Pancreas (tissue), 10 donors: ENCODE measurements around the gene CTIF. TPM values are rescaled to one million over a fixed set of nuclear protein-coding genes. Genes with fewer than 3 reads are reported as not detected.
"Not testable (repeated sequence)": the region's sequence is repeated elsewhere in the genome, so short reads cannot be mapped to it uniquely, and the experiment has no call there.

Source experiments
- ATAC-seq, 4 donors: fragments of 200-7000 bp; cut with Tn5 transposase; one replicate each; pipeline versions ENCODE4 v1.8.0 to v1.9.1; 2020; ENCODE audit warnings: mild to moderate bottlenecking in 4 of 4, moderate library complexity in 4 of 4
- DNase-seq, 6 donors: peaks; one replicate each; pipeline ENCODE4 v3.0.0-alpha.2; 2020
- FAIRE-seq: peaks from 2 replicates; lab custom pipeline; 2012; peaks lifted over from hg19 to GRCh38; lab: Jason Lieb, UNC
- H3K27ac ChIP-seq, 4 donors: fragments of 200-600 bp; sonication (generic); 1 replicate in 3 of 4; 2 replicates in 1 of 4; pipeline versions ENCODE4 v1.5.0 to v1.8.0; 2020
- H3K27me3 ChIP-seq, 4 donors: fragments of 200-600 bp; one replicate each; pipeline ENCODE4 v1.8.0; 2021
- H3K36me3 ChIP-seq, 3 donors: fragments of 200-600 bp; sonication (generic) in 1 of 3; one replicate each; pipeline versions ENCODE4 v1.5.0 to v1.8.0; 2020 to 2021
- H3K4me1 ChIP-seq, 3 donors: fragments of 200-600 bp; one replicate each; pipeline ENCODE4 v1.8.0; 2021
- H3K4me3 ChIP-seq, 4 donors: fragments of 200-600 bp; sonication (generic) in 2 of 4; one replicate each; pipeline versions ENCODE4 v1.5.0 to v1.8.0; 2020 to 2021
- H3K9me3 ChIP-seq, 4 donors: fragments of 200-600 bp; one replicate each; pipeline ENCODE4 v1.8.0; 2021
- WGBS, 2 donors: extraction: QIAGEN DNeasy Blood & Tissue Kit; methylation state at CpG; one replicate each; pipeline ENCODE4 v1.1.7; 2013; 5-methylcytosine and 5-hydroxymethylcytosine counted together
- intact Hi-C, 3 donors: fragments of 100-400 bp; cut with DNase I; formaldehyde crosslinking; loops; one replicate each; pipeline versions ENCODE4 v1.11.1 to v1.14.2; 2022
- polyA plus RNA-seq, 2 donors: library from polyadenylated mRNA; stranded (reverse); fragments of 200-250 nt; gene quantifications; one replicate each; pipeline ENCODE4 v1.2.3, GENCODE V29; 2013
- total RNA-seq, 6 donors: library from RNA; stranded (reverse); fragmentation: NEBNext Ultra II Directional in 4 of 6; extraction: Animal tissue kit (Norgen Biotek cat#: 25700) in 4 of 6; gene quantifications; one replicate each; pipeline versions ENCODE4 v1.2.1 to v1.2.4, GENCODE V29; 2021 to 2023
- TF ChIP-seq, protein P1 (sequence below), 4 donors: fragments of 200-600 bp; sonication (generic) in 3 of 4; IDR thresholded peaks; one replicate each; pipeline versions ENCODE4 v1.5.0 to v1.8.0; 2021; ENCODE audit warnings: antibody characterized with exemption in 4 of 4
- donor health status: healthy with polysubstance abuse.
- donor health status: DM: no; HTN: no; CAD: no; lungs with moderate emphysema.
- donor health status: DM: no; HTN: no; CAD: no.
- donor health status: control.
- donor health status: control.
- donor health status: Bipolar disorder and iron deficiency.
- donor health status: DM: yes; HTN: yes; CAD: no.
- donor health status: DM: no; HTN: no; CAD: no.
- donor health status: DM: no; HTN: no; CAD: no.
- donor health status: DM: yes; HTN: yes; CAD: no.

CTIF gene
- total and polyA plus RNA-seq, 8 donors: 15.1 to 27.4 (median 16.7) TPM

DNA sequence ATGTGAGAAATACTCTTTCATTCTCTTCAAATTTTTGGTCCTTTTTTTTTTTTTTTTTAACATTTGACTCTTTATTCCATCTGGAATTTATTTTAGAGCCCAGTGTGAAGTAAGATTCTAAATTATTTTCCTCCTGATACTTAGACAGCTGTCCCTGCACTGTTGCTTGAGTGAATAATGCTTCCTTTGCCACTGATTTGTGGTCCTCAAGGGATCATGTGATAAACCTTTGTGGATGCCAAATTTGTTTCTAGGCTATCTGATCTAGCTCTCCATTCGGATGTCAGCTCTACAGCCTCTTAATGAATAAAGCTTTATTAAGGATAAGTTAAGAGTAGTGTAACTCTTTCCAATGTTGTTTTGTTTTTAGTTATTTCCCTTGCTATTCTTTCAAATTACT lies 269.6 kb downstream of the CTIF start:
- intact Hi-C loops: no loop called here
- H3K36me3 ChIP-seq: no peaks in the 10 kb centered on the region
- no peak overlapping the region for H3K27ac ChIP-seq
- no peaks in the 10 kb centered on the region for H3K9me3 ChIP-seq
- FAIRE-seq (no peak), DNase-seq (no peak), ATAC-seq (no peak)
- H3K27me3 ChIP-seq: no peaks in the 10 kb centered on the region
- H3K4me1 ChIP-seq: no peaks in the 10 kb centered on the region
- H3K4me3 ChIP-seq: no peak overlapping the region
- TF ChIP-seq, protein P1, sequence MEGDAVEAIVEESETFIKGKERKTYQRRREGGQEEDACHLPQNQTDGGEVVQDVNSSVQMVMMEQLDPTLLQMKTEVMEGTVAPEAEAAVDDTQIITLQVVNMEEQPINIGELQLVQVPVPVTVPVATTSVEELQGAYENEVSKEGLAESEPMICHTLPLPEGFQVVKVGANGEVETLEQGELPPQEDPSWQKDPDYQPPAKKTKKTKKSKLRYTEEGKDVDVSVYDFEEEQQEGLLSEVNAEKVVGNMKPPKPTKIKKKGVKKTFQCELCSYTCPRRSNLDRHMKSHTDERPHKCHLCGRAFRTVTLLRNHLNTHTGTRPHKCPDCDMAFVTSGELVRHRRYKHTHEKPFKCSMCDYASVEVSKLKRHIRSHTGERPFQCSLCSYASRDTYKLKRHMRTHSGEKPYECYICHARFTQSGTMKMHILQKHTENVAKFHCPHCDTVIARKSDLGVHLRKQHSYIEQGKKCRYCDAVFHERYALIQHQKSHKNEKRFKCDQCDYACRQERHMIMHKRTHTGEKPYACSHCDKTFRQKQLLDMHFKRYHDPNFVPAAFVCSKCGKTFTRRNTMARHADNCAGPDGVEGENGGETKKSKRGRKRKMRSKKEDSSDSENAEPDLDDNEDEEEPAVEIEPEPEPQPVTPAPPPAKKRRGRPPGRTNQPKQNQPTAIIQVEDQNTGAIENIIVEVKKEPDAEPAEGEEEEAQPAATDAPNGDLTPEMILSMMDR (IDR thresholded peaks at IDR 0.05): no peak
- WGBS, 2 donors: 70 to 81% methylated on average over 1 of the region's 1 CpG

GRCh38 chr18:48809365-48809764 lies 270.5 kb downstream of the CTIF start:
- Histone ChIP-seq H3K4me3 (no peak overlapping the region), H3K27me3 (no peaks in the 10 kb centered on the region), H3K9me3 (no peaks in the 10 kb centered on the region), H3K36me3 (no peaks in the 10 kb centered on the region), H3K27ac (no peak overlapping the region), H3K4me1 (no peaks in the 10 kb centered on the region)
- FAIRE-seq: no peak
- TF ChIP-seq, protein P1 (IDR thresholded peaks at IDR 0.05): no peak
- DNase-seq: no peak
- 86 to 95% methylated on average over 1 of the region's 1 CpG for WGBS, 2 donors
- intact Hi-C loops: no loop called here
- no peak for ATAC-seq

GRCh38 chr18:48810805-48811204 lies 272.0 kb downstream of the CTIF start:
- Histone ChIP-seq H3K9me3 (no peaks in the 10 kb centered on the region), H3K4me1 (no peaks in the 10 kb centered on the region), H3K36me3 (no peaks in the 10 kb centered on the region), H3K27ac (no peak overlapping the region), H3K27me3 (no peaks in the 10 kb centered on the region), H3K4me3 (no peak overlapping the region)
- ATAC-seq (no peak), FAIRE-seq (peak; percentile 92), DNase-seq (no peak)
- intact Hi-C loops: no loop called here
- TF ChIP-seq, protein P1 (IDR thresholded peaks at IDR 0.05): no peak

DNA sequence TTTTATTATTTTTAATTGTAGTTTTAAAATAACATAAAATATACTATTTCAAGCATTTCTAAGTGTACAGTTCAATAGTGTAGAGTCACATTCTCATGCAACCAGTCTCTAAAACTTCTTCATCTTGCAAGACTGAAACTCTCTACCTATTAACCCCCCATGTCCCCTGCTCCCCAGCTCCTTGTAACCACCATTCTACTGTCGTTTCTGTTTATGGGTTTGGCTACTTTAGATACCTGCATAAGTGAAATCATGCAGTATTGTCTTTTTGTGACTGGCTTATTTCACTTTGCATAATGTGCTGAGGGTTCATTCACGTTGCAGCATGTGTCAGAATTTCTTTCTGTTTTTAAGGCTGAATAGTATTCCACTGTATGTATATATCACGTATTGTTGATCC lies 272.6 kb downstream of the CTIF start:
- TF ChIP-seq, protein P1 (IDR thresholded peaks at IDR 0.05): no peak
- ATAC-seq: no peak
- WGBS, 2 donors: 92 to 94% methylated on average over 3 of the region's 3 CpGs

GRCh38 chr18:48811977-48812451 lies 273.2 kb downstream of the CTIF start:
- H3K4me1 ChIP-seq, H3K36me3 ChIP-seq, FAIRE-seq, intact Hi-C loops, H3K27ac ChIP-seq, H3K27me3 ChIP-seq, ATAC-seq, H3K9me3 ChIP-seq, H3K4me3 ChIP-seq: not testable (repeated sequence)
- 92 to 94% methylated on average over 12 of the region's 12 CpGs for WGBS, 2 donors
- DNase-seq: peak in 1 of 6 donors; percentile 2

More for the DNA sequence above, 272.6 kb downstream of the CTIF start:
- no peak for FAIRE-seq
- intact Hi-C loops: no loop called here
- no peak overlapping the region for H3K27ac ChIP-seq
- H3K9me3 ChIP-seq: no peaks in the 10 kb centered on the region
- no peaks in the 10 kb centered on the region for H3K36me3 ChIP-seq
- DNase-seq: peak in 1 of 6 donors; percentile 1
- H3K4me3 ChIP-seq: no peak overlapping the region
- H3K4me1 ChIP-seq: no peaks in the 10 kb centered on the region
- H3K27me3 ChIP-seq: no peaks in the 10 kb centered on the region
